ENCODE data around the gene RPAP3. TPM values are rescaled to one million over a fixed set of nuclear protein-coding genes. Genes with fewer than 3 reads are reported as not detected.

The RPAP3 gene
- total RNA-seq, 1 donor from 2014 or later, result 27.7 TPM

DNA sequence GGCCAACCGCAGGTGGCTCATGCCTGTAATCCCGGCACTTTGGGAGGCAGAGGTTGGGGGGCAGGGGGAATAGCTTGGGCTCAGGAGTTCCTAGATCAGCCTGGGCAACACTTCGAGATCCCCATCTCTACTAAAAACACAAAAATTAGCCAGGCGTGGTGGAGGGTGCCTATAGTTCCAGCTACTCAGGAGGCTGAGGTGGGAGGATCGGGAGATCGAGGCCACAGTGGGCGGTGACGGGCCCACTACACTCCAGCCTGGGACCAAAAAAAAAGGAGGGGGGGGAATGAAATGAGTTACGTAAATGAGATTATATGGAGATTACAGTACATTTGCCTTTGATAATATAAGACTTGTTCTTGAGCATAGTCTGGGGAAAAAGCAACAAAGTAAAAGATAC is 1.1 kb downstream of the RPAP3 start:
- Histone ChIP-seq H3K4me3 (ENCODE audit: low read depth, low read length) (peak overlapping the region; percentile 78), H3K27me3 (ENCODE audit: control insufficient read depth, insufficient read depth, low read length) (no peaks in the 10 kb centered on the region), H3K36me3 (ENCODE audit: control insufficient read depth, insufficient read depth, low read length) (no peaks in the 10 kb centered on the region)
- DNase-seq (ENCODE audit: low read depth), result no peak
- TF ChIP-seq, protein P1, sequence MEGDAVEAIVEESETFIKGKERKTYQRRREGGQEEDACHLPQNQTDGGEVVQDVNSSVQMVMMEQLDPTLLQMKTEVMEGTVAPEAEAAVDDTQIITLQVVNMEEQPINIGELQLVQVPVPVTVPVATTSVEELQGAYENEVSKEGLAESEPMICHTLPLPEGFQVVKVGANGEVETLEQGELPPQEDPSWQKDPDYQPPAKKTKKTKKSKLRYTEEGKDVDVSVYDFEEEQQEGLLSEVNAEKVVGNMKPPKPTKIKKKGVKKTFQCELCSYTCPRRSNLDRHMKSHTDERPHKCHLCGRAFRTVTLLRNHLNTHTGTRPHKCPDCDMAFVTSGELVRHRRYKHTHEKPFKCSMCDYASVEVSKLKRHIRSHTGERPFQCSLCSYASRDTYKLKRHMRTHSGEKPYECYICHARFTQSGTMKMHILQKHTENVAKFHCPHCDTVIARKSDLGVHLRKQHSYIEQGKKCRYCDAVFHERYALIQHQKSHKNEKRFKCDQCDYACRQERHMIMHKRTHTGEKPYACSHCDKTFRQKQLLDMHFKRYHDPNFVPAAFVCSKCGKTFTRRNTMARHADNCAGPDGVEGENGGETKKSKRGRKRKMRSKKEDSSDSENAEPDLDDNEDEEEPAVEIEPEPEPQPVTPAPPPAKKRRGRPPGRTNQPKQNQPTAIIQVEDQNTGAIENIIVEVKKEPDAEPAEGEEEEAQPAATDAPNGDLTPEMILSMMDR (IDR thresholded peaks at IDR 0.05; ENCODE audit: insufficient read depth, low read length, poor library complexity, severe bottlenecking), result no peak

DNA sequence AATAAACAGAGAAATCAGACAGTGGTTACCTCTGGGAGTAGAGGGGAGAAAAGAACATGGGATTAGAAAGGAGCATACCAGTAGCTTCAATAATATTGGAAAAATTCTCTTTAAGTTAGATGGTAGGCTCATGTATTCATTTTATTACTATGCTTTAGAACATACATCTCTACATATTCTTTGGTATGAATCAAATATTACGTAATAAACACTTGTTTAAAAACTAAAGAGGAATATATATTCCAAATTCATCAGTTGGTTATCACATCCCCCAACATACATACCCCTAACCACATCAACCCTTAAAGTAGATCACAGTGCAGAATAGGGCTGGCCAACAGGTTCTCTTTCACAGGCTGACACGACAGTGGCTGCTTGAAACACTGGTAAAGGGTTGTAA is 5.6 kb downstream of the RPAP3 start:
- no peak for DNase-seq (ENCODE audit: low read depth)
- H3K27me3 ChIP-seq (ENCODE audit: control insufficient read depth, insufficient read depth, low read length), result no peaks in the 10 kb centered on the region
- TF ChIP-seq, protein P1 (IDR thresholded peaks at IDR 0.05; ENCODE audit: insufficient read depth, low read length, poor library complexity, severe bottlenecking), result no peak
- H3K4me3 ChIP-seq (ENCODE audit: low read depth, low read length), result no peak overlapping the region
- H3K36me3 ChIP-seq (ENCODE audit: control insufficient read depth, insufficient read depth, low read length), result no peaks in the 10 kb centered on the region

- TF ChIP-seq, protein P1 (IDR thresholded peaks at IDR 0.05; ENCODE audit: insufficient read depth, low read length, poor library complexity, severe bottlenecking), result no peak
- Histone ChIP-seq H3K27me3 (ENCODE audit: control insufficient read depth, insufficient read depth, low read length) (no peaks in the 10 kb centered on the region), H3K4me3 (ENCODE audit: low read depth, low read length) (no peak overlapping the region), H3K36me3 (ENCODE audit: control insufficient read depth, insufficient read depth, low read length) (no peaks in the 10 kb centered on the region)
- DNase-seq (ENCODE audit: low read depth), result no peak
Measured at GRCh38 chr12:47698631-47699030, 7.2 kb downstream of the RPAP3 start.

DNA sequence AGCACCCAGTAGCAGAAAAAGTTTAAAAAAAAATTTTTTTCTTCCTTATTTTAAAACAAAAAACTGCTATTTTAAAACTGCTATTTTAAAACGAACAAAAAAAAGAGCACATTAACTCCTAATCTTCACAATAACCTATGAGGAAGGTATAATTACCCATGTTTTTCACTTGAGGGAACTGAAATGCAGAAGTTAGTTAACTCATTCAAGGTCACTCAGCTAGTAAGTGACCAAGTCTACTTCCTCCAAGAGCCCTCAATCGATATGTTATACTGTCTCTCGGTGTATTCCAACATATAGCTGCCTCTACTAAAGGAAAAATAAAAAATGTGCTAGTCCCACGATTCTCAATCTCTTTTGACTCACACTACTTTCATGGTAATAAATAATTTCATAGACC is 7.8 kb downstream of the RPAP3 start:
- Histone ChIP-seq H3K36me3 (ENCODE audit: control insufficient read depth, insufficient read depth, low read length) (no peaks in the 10 kb centered on the region), H3K27me3 (ENCODE audit: control insufficient read depth, insufficient read depth, low read length) (no peaks in the 10 kb centered on the region), H3K4me3 (ENCODE audit: low read depth, low read length) (no peak overlapping the region)
- TF ChIP-seq, protein P1 (IDR thresholded peaks at IDR 0.05; ENCODE audit: insufficient read depth, low read length, poor library complexity, severe bottlenecking), result no peak
- DNase-seq (ENCODE audit: low read depth), result no peak

- no peak for DNase-seq (ENCODE audit: low read depth)
- Histone ChIP-seq H3K36me3 (ENCODE audit: control insufficient read depth, insufficient read depth, low read length) (no peaks in the 10 kb centered on the region), H3K4me3 (ENCODE audit: low read depth, low read length) (no peak overlapping the region), H3K27me3 (ENCODE audit: control insufficient read depth, insufficient read depth, low read length) (no peaks in the 10 kb centered on the region)
- TF ChIP-seq, protein P1 (IDR thresholded peaks at IDR 0.05; ENCODE audit: insufficient read depth, low read length, poor library complexity, severe bottlenecking), result no peak
Measured at GRCh38 chr12:47689215-47689614, 16.6 kb downstream of the RPAP3 start.

GRCh38 chr12:47687636-47688035 is 18.2 kb downstream of the RPAP3 start:
- Histone ChIP-seq H3K4me3 (ENCODE audit: low read depth, low read length) (no peak overlapping the region), H3K36me3 (ENCODE audit: control insufficient read depth, insufficient read depth, low read length) (no peaks in the 10 kb centered on the region)
- DNase-seq (ENCODE audit: low read depth), result no peak

More at GRCh38 chr12:47687636-47688035, 18.2 kb downstream of the RPAP3 start:
- TF ChIP-seq, protein P1 (IDR thresholded peaks at IDR 0.05; ENCODE audit: insufficient read depth, low read length, poor library complexity, severe bottlenecking), result no peak
- no peaks in the 10 kb centered on the region for H3K27me3 ChIP-seq (ENCODE audit: control insufficient read depth, insufficient read depth, low read length)

Data from kidney epithelial cell (primary cell).